ENCODE measurements around the gene SERF1A.
"Not testable (repeated sequence)": the region's sequence is repeated elsewhere in the genome, so short reads cannot be mapped to it uniquely, and the experiment has no call there.

GRCh38 chr5:70870626-70871025 lies 29.8 kb upstream of the SERF1A start:
- TF ChIP-seq EZH2 (optimal IDR thresholded peaks at IDR 0.05; ENCODE audit: low read depth, low read length); CTCF (IDR thresholded peaks at IDR 0.05; ENCODE audit: low read length): not testable (repeated sequence)

Data from MM.1S (cell line).